ENCODE results near the gene SPATA32.

- TF ChIP-seq CTCF (IDR thresholded peaks at IDR 0.05), result no peak
- no peak for TF ChIP-seq POLR2A (IDR thresholded peaks at IDR 0.05)
These were observed 39.8 kb upstream of the SPATA32 start for GRCh38 chr17:45301674-45302073.
